Measurements from ENCODE around the gene TREML2. TPM values are rescaled to one million over a fixed set of nuclear protein-coding genes. Genes with fewer than 3 reads are reported as not detected.

The TREML2 gene
- total RNA-seq, 1 experiment from 2014 or later: not detected

DNA sequence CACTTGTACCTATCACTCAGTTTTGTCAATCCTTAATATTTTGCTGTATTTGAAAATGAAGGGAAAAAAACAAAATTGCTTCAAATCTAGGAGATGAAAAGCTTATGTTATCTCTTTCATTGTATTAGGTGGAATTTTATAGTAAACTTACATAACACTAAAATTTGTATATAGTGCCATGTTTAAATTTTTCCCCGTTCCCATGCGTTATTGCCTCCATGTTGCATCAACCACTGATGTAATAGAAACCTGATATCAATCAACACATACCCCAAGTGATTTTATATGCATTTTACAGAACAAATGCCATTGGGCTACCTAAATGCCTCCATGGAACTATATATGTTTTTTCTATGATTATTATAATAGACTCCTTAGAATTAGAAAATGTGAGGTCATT is 23.3 kb downstream of the TREML2 start:
- Histone ChIP-seq H3K4me2 (ENCODE audit: low read depth, low read length, poor library complexity, severe bottlenecking) (no peak overlapping the region), H3K4me3 (ENCODE audit: low read length) (no peak overlapping the region), H3K4me1 (ENCODE audit: low read length) (peaks cover 2% of the 10 kb centered on the region), H2AFZ (ENCODE audit: low read length) (no peak overlapping the region), H3K9ac (ENCODE audit: low read length) (no peak overlapping the region), H3K27me3 (ENCODE audit: low read length) (no peaks in the 10 kb centered on the region), H3K36me3 (ENCODE audit: insufficient read depth, low read length) (no peaks in the 10 kb centered on the region), H3K9me2 (replicated peaks; ENCODE audit: insufficient read depth, low read length) (no peaks in the 10 kb centered on the region), H3K79me2 (ENCODE audit: low read length) (no peaks in the 10 kb centered on the region), H3K27ac (ENCODE audit: low read length) (no peak overlapping the region), H3K9me3 (ENCODE audit: low read length) (no peaks in the 10 kb centered on the region), H4K20me1 (ENCODE audit: insufficient read depth, low read depth, low read length) (no peaks in the 10 kb centered on the region; the same call in 1 of the 2 replicates)
- no peak for DNase-seq

DNA sequence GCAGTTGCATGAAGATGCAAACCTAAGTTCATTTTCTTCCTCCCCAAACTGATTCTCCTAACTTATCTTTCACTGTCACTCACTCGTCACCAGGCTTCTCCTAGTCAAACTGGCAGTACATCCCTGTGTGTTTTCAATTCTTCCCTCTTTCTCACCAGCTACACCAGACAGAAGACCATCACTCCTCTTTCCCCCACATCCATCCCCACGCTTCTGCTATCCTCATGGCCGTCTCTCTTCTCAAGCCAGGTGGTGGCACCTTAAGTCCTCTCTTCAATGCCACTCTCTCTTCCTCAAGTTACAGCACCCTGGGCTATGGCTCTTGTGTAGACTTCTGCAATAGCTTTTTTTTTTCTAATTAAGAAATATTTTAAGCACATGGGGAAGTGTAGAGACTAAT is 23.7 kb downstream of the TREML2 start:
- Histone ChIP-seq H3K79me2 (ENCODE audit: low read length) (no peaks in the 10 kb centered on the region), H4K20me1 (ENCODE audit: insufficient read depth, low read depth, low read length) (no peaks in the 10 kb centered on the region; the same call in 1 of the 2 replicates), H2AFZ (ENCODE audit: low read length) (no peak overlapping the region), H3K4me2 (ENCODE audit: low read depth, low read length, poor library complexity, severe bottlenecking) (no peak overlapping the region), H3K9me2 (replicated peaks; ENCODE audit: insufficient read depth, low read length) (no peaks in the 10 kb centered on the region), H3K27ac (ENCODE audit: low read length) (no peak overlapping the region), H3K27me3 (ENCODE audit: low read length) (no peaks in the 10 kb centered on the region), H3K4me3 (ENCODE audit: low read length) (no peak overlapping the region), H3K36me3 (ENCODE audit: insufficient read depth, low read length) (no peaks in the 10 kb centered on the region), H3K4me1 (ENCODE audit: low read length) (peaks cover under 1% of the 10 kb centered on the region; the same call in 1 of the 2 replicates), H3K9me3 (ENCODE audit: low read length) (no peaks in the 10 kb centered on the region), H3K9ac (ENCODE audit: low read length) (no peak overlapping the region)
- no peak for DNase-seq

DNA sequence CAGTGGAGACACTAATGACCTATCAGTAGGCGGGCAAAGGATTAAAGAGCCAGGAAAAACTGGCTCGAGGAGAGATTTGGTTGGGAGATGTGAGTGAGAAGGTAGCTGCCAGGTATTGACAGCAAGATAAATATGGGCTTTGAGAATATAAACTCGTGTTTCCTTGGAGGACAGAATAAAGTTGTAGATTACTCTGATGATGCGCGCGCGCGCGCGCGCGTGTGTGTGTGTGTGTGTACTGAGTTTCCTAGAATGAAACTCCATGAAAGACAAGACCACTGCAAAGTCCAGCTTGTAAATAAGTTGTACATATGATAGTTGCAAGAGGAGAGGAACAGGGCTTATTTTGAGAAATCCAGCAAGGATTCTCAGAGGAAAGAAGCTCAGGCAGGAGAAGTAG is 24.8 kb downstream of the TREML2 start:
- DNase-seq: no peak
- no peaks in the 10 kb centered on the region for H3K9me2 ChIP-seq (replicated peaks; ENCODE audit: insufficient read depth, low read length)
- no peak overlapping the region for H2AFZ ChIP-seq (ENCODE audit: low read length)
- H4K20me1 ChIP-seq (ENCODE audit: insufficient read depth, low read depth, low read length): no peaks in the 10 kb centered on the region; the same call in 1 of the 2 replicates
- H3K9me3 ChIP-seq (ENCODE audit: low read length): no peaks in the 10 kb centered on the region
- H3K4me1 ChIP-seq (ENCODE audit: low read length): no peaks in the 10 kb centered on the region
- no peaks in the 10 kb centered on the region for H3K27me3 ChIP-seq (ENCODE audit: low read length)
- H3K9ac ChIP-seq (ENCODE audit: low read length): no peak overlapping the region
- no peak overlapping the region for H3K4me3 ChIP-seq (ENCODE audit: low read length)
- no peaks in the 10 kb centered on the region for H3K79me2 ChIP-seq (ENCODE audit: low read length)
- H3K4me2 ChIP-seq (ENCODE audit: low read depth, low read length, poor library complexity, severe bottlenecking): no peak overlapping the region
- H3K36me3 ChIP-seq (ENCODE audit: insufficient read depth, low read length): no peaks in the 10 kb centered on the region
- no peak overlapping the region for H3K27ac ChIP-seq (ENCODE audit: low read length)

DNA sequence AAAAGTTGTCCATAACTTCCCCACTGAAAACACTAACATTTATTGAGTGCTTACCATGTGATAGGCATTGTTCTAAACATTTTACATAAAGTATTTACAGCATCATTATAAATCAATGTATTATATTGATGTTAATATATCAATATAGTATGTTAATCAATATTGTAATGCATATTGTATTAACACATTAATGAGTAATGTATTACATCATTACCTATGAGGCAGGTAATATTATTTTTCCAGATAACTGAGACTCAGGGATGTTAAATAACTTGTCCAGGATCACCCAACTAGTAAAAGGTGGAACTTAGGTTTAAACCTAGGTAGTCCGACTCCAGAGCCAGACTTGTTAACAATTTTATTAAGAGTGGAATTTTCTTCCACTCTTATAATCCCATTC is 25.9 kb downstream of the TREML2 start:
- Histone ChIP-seq H2AFZ (ENCODE audit: low read length) (no peak overlapping the region), H3K36me3 (ENCODE audit: insufficient read depth, low read length) (no peaks in the 10 kb centered on the region), H3K4me2 (ENCODE audit: low read depth, low read length, poor library complexity, severe bottlenecking) (no peak overlapping the region), H3K9ac (ENCODE audit: low read length) (no peak overlapping the region), H4K20me1 (ENCODE audit: insufficient read depth, low read depth, low read length) (no peaks in the 10 kb centered on the region; the same call in 1 of the 2 replicates), H3K27me3 (ENCODE audit: low read length) (no peaks in the 10 kb centered on the region), H3K27ac (ENCODE audit: low read length) (no peak overlapping the region), H3K79me2 (ENCODE audit: low read length) (no peaks in the 10 kb centered on the region), H3K9me3 (ENCODE audit: low read length) (no peaks in the 10 kb centered on the region), H3K9me2 (replicated peaks; ENCODE audit: insufficient read depth, low read length) (no peaks in the 10 kb centered on the region), H3K4me1 (ENCODE audit: low read length) (no peaks in the 10 kb centered on the region), H3K4me3 (ENCODE audit: low read length) (no peak overlapping the region)
- no peak for DNase-seq

DNA sequence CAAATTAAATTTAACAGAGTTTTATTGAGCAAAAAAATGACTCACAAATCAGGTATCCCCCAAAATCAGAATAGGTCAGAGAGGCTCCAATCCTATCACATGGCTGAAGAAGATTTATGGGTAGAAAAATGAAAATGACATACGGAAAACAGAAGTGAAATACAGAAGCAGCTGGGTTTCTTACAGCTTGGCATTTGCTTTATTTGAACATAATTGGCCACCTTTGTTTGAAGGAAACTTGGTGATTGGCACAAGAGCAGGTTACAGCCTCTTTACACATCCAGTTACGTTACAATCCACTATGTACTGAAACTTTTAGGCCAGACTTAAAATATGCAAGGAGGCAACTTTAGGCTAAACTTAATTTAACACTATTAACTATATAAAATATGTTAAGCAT is 26.3 kb downstream of the TREML2 start:
- H3K27me3 ChIP-seq (ENCODE audit: low read length): no peaks in the 10 kb centered on the region
- no peak overlapping the region for H3K4me3 ChIP-seq (ENCODE audit: low read length)
- H3K9ac ChIP-seq (ENCODE audit: low read length): no peak overlapping the region
- no peak overlapping the region for H2AFZ ChIP-seq (ENCODE audit: low read length)
- H3K27ac ChIP-seq (ENCODE audit: low read length): no peak overlapping the region
- no peaks in the 10 kb centered on the region for H3K9me2 ChIP-seq (replicated peaks; ENCODE audit: insufficient read depth, low read length)
- H3K4me2 ChIP-seq (ENCODE audit: low read depth, low read length, poor library complexity, severe bottlenecking): no peak overlapping the region
- H3K4me1 ChIP-seq (ENCODE audit: low read length): no peaks in the 10 kb centered on the region
- H3K36me3 ChIP-seq (ENCODE audit: insufficient read depth, low read length): no peaks in the 10 kb centered on the region
- no peaks in the 10 kb centered on the region for H3K79me2 ChIP-seq (ENCODE audit: low read length)
- DNase-seq: peak; percentile 60
- H3K9me3 ChIP-seq (ENCODE audit: low read length): no peaks in the 10 kb centered on the region
- no peaks in the 10 kb centered on the region; the same call in 1 of the 2 replicates for H4K20me1 ChIP-seq (ENCODE audit: insufficient read depth, low read depth, low read length)

DNA sequence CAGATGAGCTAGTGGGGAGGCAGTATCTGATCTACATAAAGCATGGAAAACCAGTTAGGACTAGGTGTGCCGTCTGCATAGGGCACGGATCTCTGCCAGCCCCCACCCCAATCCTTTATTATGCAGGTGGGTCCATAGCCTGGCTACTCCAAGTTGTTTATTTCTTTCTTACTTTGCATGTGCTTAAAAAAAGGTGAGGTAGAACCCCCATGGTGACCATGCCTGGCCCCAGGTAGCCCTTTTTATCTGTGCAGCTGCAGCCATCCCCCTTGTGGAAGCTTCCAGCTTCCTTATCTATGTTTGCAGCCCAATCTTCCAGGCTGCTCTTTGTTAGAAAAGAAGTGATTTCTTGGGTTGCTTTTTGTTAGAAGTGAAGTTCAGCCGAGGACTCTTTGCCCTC is 29.0 kb downstream of the TREML2 start:
- no peak for DNase-seq

DNA sequence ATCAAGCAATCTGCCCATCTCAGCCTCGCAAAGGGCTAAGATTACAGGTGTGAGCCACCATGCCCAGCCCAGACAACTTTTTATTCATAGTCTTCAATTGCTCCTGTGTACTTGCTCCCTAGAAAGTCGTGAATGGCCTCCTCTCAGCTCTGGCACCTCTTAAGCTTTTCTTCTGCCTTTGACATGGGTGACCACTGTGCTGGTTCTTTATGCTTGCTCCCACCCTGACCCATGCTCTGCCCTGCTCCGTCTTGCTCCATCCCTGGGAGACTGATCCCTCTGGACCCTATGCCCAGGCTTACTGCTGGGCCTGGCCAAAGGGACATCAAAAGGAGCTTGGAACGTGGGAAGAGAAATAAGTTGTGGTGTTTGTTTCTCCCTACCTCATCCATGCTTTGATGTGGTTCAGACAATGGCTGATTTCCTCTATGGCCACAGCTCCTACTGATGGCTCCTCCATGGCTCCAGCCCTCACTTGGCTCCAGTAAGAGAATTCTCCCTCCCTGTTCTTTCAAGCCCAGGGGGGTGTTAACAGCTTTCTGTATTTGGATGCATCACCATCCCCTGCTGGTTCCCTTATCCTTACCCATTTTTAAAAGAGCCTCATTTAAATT is 30.3 kb downstream of the TREML2 start:
- Histone ChIP-seq H4K20me1 (ENCODE audit: insufficient read depth, low read depth, low read length) (no peaks in the 10 kb centered on the region; the same call in 1 of the 2 replicates), H3K4me3 (ENCODE audit: low read length) (no peak overlapping the region), H2AFZ (ENCODE audit: low read length) (no peak overlapping the region), H3K79me2 (ENCODE audit: low read length) (no peaks in the 10 kb centered on the region), H3K36me3 (ENCODE audit: insufficient read depth, low read length) (no peaks in the 10 kb centered on the region), H3K27me3 (ENCODE audit: low read length) (no peaks in the 10 kb centered on the region), H3K27ac (ENCODE audit: low read length) (no peak overlapping the region), H3K9ac (ENCODE audit: low read length) (no peak overlapping the region), H3K9me3 (ENCODE audit: low read length) (no peaks in the 10 kb centered on the region), H3K9me2 (replicated peaks; ENCODE audit: insufficient read depth, low read length) (no peaks in the 10 kb centered on the region), H3K4me2 (ENCODE audit: low read depth, low read length, poor library complexity, severe bottlenecking) (no peak overlapping the region), H3K4me1 (ENCODE audit: low read length) (no peaks in the 10 kb centered on the region)
- DNase-seq: no peak

More for the DNA sequence above, 29.0 kb downstream of the TREML2 start:
- H3K79me2 ChIP-seq (ENCODE audit: low read length): no peaks in the 10 kb centered on the region
- no peaks in the 10 kb centered on the region for H3K9me2 ChIP-seq (replicated peaks; ENCODE audit: insufficient read depth, low read length)
- H3K27ac ChIP-seq (ENCODE audit: low read length): no peak overlapping the region
- no peak overlapping the region for H3K4me2 ChIP-seq (ENCODE audit: low read depth, low read length, poor library complexity, severe bottlenecking)
- H3K4me1 ChIP-seq (ENCODE audit: low read length): no peaks in the 10 kb centered on the region
- no peak overlapping the region for H3K4me3 ChIP-seq (ENCODE audit: low read length)
- no peaks in the 10 kb centered on the region for H3K27me3 ChIP-seq (ENCODE audit: low read length)
- H4K20me1 ChIP-seq (ENCODE audit: insufficient read depth, low read depth, low read length): no peaks in the 10 kb centered on the region; the same call in 1 of the 2 replicates
- H3K9me3 ChIP-seq (ENCODE audit: low read length): no peaks in the 10 kb centered on the region
- no peak overlapping the region for H3K9ac ChIP-seq (ENCODE audit: low read length)
- no peaks in the 10 kb centered on the region for H3K36me3 ChIP-seq (ENCODE audit: insufficient read depth, low read length)
- no peak overlapping the region for H2AFZ ChIP-seq (ENCODE audit: low read length)

DNA sequence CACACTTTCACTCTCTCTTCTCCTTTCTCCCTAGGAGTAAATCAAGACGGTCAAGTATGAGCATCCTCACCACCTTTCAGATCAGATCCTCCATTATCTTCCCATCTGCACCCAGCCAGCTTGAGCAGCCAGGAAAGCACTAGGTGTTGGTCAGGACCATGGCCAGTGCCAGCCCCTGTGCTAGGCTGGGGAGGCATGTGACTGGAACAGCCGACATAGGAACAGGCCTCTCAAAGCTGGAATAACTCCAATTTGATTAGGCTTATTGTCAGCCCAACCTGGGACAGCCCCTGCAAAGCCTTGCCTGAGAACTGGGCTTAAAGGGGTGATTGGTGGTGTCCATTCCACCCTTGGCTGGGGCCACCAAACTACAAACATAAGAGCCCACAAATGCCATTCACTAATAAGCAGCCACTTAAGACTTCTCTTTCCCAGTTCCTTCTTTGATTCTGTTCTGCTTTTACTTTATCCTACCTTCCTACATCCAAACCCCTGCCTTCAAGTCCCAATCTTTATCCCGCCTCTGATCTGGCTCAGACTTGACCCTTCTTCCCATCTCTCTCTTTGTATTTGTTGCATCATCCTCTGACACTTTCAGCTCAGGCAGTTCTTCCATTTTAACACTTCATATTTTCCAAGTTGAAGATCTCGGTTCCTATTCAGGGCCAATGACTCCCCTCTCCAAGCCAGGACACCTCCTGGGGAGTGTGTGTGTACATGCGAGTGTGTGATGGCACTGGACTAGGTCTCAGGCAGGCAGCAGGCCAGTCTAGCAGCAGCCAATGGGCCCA is 33.6 kb downstream of the TREML2 start:
- Histone ChIP-seq H3K27me3 (ENCODE audit: low read length) (no peaks in the 10 kb centered on the region), H3K9me2 (replicated peaks; ENCODE audit: insufficient read depth, low read length) (no peaks in the 10 kb centered on the region), H3K4me1 (ENCODE audit: low read length) (no peaks in the 10 kb centered on the region), H3K9me3 (ENCODE audit: low read length) (no peaks in the 10 kb centered on the region), H4K20me1 (ENCODE audit: insufficient read depth, low read depth, low read length) (no peaks in the 10 kb centered on the region), H3K4me3 (ENCODE audit: low read length) (no peak overlapping the region), H3K79me2 (ENCODE audit: low read length) (no peaks in the 10 kb centered on the region), H3K27ac (ENCODE audit: low read length) (no peak overlapping the region), H3K9ac (ENCODE audit: low read length) (no peak overlapping the region), H3K4me2 (ENCODE audit: low read depth, low read length, poor library complexity, severe bottlenecking) (no peak overlapping the region), H3K36me3 (ENCODE audit: insufficient read depth, low read length) (no peaks in the 10 kb centered on the region), H2AFZ (ENCODE audit: low read length) (no peak overlapping the region)
- DNase-seq: no peak

Measured in Karpas-422 (cell line).